IPS DF 4.7 (cell line): ENCODE measurements around the gene DNAJC3.
"Not testable (repeated sequence)": the region's sequence is repeated elsewhere in the genome, so short reads cannot be mapped to it uniquely, and the experiment has no call there.

Experiments
- DNase-seq: peaks from one replicate; pipeline ENCODE4 v3.0.0-alpha.2; 2013; ENCODE audit warnings: low spot score; ENCODE audit errors: extremely low read depth

Gene DNAJC3

GRCh38 chr13:95713651-95714050 is 36.7 kb downstream of the DNAJC3 start:
- no peak for DNase-seq

DNA sequence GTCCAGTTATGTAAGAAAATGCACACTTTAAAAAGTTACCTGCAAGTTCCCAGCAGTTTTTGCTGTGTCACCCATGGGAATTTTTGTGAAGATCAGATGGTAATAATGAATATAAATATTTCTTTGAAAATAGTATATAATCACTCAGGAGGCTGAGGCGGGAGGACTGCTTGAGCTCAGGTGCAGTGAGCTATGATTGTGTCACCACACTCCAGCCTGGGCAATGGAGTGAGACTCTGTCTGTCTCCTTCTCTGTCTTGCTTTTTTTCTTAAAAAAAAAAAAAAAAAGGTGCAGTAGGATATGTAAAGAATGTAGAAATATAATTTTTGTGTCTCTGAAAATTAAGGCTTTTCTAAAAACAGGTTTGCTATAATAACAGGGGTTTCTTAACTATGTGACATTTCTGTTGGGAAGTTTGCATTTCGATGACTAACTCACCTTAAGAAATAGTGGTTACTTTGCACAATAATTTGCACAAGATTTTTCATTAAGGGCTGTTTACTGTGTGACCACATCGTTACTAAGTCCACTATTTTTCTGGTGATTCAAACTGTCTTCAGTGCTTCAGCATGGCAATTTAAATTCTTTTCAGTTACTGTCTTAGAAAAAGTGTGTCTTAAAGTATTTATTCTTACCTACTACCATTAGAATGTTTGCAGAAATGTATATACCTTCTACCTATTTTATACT is 37.3 kb downstream of the DNAJC3 start:
- no peak for DNase-seq

- no peak for DNase-seq
Measured at GRCh38 chr13:95716231-95716630, 39.3 kb downstream of the DNAJC3 start.

DNA sequence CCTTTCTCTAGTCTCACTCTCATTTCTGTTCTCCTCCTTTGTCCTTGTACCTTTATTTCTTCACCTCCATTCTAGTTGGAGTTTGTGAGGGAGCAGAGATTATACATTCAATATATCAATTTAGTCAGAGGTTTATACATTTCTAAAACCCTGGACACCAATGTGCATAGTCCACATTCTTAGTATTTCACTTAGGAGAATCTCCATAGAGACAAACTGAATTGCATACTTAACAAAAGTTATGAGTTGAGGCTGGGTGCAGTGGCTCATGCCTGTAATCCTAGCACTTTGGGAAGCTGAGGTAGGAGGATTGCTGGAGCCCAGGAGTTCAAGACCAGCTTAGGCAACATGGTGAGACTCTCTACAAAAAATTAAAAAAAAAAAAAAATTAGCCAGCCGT is 45.3 kb downstream of the DNAJC3 start:
- no peak for DNase-seq

DNA sequence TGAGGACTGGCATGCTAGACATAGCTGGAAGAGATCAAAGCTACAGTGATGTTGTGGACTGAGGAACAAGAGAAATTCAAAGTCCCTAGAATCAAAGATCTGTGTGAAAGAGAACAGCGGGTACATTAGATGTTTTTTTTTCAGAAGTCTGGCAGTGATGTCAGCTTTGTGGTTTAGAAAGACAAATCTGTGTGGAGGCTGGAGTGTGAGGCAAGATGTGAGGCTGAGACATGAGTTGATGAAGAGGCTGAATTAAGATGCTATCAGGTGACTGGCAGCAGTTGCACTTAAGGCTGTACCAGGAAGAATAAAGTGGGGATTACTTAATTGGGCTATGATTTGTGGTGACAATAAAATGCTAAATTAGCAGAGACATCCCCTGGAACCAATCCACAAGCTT is 46.5 kb downstream of the DNAJC3 start:
- DNase-seq, result no peak

DNA sequence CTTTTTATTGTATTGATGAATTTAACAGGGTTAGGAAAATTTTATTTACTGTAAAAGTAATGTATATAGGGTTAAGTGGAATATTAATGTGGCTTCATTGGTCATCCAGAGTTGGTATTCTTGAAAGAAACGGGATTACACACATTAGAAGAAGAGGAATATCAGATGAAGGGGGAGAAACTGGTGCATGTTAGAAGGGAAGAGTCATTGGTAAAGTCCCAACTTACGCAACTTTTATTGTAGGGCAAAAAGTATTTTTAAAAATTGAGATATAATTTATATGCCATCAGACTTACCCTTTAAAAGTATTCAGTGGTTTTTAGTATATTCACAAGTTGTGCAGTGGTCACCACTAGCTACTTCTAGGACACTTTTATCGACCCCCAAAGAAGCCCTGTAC is 47.3 kb downstream of the DNAJC3 start:
- DNase-seq, result no peak

DNA sequence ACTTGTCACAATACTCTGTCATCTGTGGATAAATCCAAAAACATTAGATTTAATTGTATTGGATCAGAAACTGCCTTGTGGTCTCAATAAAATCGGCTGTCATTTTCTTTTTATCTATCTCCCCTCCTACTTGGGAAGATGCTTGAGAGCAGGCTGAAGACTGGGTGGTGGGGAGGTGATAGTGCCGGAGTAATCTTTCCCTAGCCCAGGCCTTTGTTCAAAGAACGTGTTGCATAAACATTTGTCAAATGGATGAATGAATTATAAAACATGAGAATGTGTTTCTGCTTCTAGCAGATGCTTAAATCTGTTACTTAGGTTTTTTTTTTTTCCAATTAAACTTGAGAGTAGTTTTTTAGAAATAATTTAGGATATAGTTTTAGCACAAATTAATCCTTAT is 49.9 kb downstream of the DNAJC3 start:
- DNase-seq, result no peak

DNA sequence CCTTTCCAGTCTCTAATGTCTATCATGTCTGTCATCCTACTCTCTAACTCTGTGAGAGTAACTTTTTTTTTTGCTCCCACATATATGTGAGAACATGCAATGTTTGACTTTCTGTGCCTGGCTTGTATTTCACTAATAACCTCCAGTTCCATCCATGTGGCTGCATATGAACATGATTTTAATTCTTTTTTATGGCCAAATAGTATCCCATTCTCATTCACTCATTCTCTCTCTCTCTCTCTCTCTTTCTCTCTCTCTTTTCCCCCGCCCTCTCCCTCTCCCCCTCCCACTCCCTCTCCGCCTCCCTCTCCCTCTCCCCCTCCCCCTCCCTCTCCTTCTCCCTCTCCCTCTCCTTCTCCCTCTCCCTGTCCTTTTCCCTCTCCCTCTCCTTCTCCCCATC is 52.0 kb downstream of the DNAJC3 start:
- DNase-seq, result no peak

GRCh38 chr13:95734124-95734523 is 57.2 kb downstream of the DNAJC3 start:
- DNase-seq, result no peak

DNA sequence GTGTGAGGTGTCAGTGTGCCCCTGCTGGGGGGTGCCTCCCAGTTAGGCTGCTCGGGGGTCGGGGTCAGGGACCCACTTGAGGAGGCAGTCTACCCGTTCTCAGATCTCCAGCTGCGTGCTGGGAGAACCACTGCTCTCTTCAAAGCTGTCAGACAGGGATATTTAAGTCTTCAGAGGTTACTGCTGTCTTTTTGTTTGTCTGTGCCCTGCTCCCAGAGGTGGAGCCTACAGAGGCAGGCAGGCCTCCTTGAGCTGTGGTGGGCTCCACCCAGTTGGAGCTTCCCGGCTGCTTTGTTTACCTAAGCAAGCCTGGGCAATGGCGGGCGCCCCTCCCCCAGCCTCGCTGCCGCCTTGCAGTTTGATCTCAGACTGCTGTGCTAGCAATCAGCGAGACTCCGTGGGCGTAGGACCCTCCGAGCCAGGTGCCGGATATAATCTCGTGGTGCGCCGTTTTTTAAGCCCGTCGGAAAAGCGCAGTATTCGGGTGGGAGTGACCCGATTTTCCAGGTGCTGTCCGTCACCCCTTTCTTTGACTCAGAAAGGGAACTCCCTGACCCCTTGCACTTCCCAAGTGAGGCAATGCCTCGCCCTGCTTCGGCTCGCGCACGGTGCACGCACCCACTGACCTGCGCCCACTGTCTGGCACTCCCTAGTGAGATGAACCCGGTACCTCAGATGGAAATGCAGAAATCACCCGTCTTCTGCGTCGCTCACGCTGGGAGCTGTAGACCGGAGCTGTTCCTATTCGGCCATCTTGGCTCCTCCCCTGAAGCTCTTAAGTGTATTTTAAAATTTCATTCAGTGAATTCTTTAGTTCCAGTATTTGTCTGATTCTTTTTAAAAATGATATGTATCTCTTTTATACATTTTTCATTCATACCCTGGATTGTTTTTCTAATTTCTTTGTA is 63.4 kb downstream of the DNAJC3 start:
- not testable (repeated sequence) for DNase-seq

GRCh38 chr13:95740979-95741320 is 64.0 kb downstream of the DNAJC3 start:
- no peak for DNase-seq

- DNase-seq, result no peak
Measured at GRCh38 chr13:95741584-95742563, 64.9 kb downstream of the DNAJC3 start.

DNA sequence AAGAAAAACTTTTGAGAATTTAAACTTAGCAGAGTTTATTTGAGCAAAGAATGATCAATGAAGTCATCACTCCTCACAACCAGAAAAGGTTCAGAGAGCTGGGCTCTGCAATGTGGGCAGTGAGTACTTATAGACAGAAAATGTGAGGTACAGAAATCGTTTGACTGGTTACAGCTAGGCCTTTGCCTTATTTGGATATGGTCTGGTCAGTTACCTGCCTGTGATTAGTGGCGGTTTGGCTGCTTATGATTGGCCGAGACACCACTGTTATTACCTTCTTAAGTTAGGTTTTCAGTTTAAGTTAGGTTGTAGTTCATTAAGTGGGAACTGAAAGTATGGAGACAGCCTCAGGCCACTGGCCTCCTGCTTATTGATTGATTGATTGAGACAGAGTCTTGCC is 66.3 kb downstream of the DNAJC3 start:
- no peak for DNase-seq

GRCh38 chr13:95745289-95745688 is 68.3 kb downstream of the DNAJC3 start:
- DNase-seq, result no peak

- no peak for DNase-seq
Measured at GRCh38 chr13:95745752-95746151, 68.8 kb downstream of the DNAJC3 start.

GRCh38 chr13:95749545-95749944 is 72.6 kb downstream of the DNAJC3 start:
- no peak for DNase-seq

DNA sequence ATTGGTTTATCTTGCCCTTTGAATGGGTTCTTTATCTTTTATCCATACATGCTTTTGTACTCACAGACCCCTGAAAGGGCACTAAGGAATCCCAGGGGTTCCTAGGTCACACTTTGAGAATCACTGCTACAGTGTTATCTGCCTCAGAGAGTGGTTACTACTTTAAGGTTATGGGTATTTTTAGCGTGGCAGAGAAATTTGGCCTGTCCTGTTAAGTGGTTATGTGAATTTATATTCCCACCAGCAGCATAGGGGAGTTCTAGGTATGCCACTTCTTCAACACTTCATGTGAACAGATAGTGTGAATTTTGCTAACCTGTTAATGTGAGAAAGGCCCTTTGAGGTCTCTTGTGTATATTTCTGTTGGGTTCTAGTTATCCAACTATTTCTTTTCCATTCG is 75.7 kb downstream of the DNAJC3 start:
- DNase-seq, result no peak

DNA sequence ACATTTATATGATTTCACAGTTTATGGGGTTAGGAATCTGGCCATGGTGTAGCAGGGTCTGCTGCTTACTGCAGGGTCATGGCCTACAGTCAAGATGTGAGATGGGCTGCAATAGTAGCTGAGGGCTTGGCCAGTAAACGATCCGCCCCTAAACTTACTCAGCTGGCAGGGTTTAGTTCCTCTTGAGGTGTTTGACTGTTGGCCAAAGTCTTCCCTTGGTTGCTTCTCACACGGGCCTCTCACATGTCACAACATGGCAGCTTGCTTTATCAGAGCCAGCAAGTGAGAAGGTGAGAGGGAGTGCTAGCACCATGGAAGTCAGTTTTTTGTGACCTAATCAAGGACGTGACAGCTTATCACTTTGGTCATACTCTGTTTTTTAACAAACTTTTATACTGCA is 77.1 kb downstream of the DNAJC3 start:
- DNase-seq, result no peak

DNA sequence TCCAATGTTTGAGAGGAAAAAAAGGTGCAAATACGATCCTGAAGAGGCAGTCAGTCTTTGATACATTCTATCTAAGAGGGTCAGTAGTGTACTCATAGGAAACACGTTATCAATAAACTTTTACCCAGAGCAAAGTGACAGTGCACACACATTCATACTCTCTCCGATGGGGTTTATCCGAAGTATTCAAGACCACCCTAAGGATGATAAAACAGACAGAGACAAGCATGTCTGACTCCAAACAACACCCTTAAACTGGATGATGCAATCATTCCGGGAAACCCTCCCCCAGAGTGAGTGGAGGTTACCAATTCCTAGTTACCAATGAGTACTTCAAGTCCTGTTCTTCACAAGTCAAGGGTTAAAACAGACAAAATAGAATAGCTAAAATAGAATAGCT is 79.1 kb downstream of the DNAJC3 start:
- no peak for DNase-seq

DNA sequence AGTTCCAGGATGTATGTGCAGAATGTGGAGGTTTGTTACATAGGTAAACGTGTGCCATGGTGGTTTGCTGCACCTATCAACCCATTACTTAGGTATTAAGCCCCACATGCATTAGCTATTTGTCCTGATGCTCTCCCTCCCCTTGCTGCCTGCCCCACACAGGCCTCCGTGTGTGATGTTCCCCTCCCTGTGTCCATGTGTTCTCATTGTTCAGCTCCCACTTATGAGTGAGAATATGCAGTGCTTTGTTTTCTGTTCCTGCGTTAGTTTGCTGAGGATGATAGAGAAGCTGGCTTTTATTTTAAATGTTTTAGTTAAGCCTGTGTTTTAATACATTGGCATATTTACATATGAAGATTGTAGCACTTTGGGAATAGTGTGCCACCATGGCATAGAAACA is 85.7 kb downstream of the DNAJC3 start:
- DNase-seq, result not testable (repeated sequence)

GRCh38 chr13:95763601-95764000 is 86.7 kb downstream of the DNAJC3 start:
- no peak for DNase-seq

DNA sequence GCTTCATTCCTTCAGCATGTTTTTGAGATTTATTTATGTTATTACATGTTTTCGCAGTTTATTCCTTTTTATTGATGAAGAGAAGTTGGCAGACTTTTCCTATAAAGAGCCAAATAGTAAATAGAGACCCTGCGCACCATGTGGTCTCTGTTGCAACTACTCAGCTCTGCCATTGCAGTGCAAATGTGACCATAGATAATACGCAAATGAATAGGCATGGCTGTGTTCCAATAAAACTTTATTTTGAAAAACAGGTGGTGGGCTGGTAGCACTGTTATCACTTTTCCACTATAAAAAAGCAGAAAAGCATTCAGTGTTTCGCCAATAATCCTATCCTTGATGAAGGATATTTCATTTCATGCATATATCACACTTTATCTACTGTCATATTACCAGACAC is 95.0 kb downstream of the DNAJC3 start:
- DNase-seq, result no peak
